SJCRH30 (cell line): Measurements from ENCODE around the gene SMS. TPM values are rescaled to one million over a fixed set of nuclear protein-coding genes. Genes with fewer than 3 reads are reported as not detected.

ENCODE experiments used
- DNase-seq, 2 experiments: peaks; one replicate each; pipeline ENCODE4 v3.0.0-alpha.2; 2015 to 2020
- H3K27ac ChIP-seq: fragments of 250-450 bp; sonication (Bioruptor Pico); 2 replicates; pipeline ENCODE4 v1.5.1; 2020; ENCODE audit warnings: mild to moderate bottlenecking, moderate library complexity
- H3K27me3 ChIP-seq: fragments of 250-450 bp; sonication (Bioruptor Pico); 2 replicates; pipeline ENCODE4 v1.5.1; 2020; ENCODE audit warnings: mild to moderate bottlenecking, moderate library complexity
- H3K36me3 ChIP-seq: fragments of 250-450 bp; sonication (Bioruptor Pico); 2 replicates; pipeline ENCODE4 v1.5.1; 2020; ENCODE audit warnings: mild to moderate bottlenecking, moderate library complexity
- H3K4me1 ChIP-seq: fragments of 250-450 bp; sonication (Bioruptor Pico); 2 replicates; pipeline ENCODE4 v1.5.1; 2020; ENCODE audit warnings: mild to moderate bottlenecking, moderate library complexity
- H3K4me3 ChIP-seq: fragments of 250-450 bp; sonication (Bioruptor Pico); 2 replicates; pipeline ENCODE4 v1.5.1; 2020; ENCODE audit warnings: mild to moderate bottlenecking, moderate library complexity
- H3K9me3 ChIP-seq: fragments of 250-450 bp; sonication (Bioruptor Pico); replicated peaks from 2 replicates; pipeline ENCODE4 v1.5.1; 2020; ENCODE audit warnings: mild to moderate bottlenecking, moderate library complexity
- total RNA-seq: library from RNA; depleted of rRNA; stranded (reverse); fragments of >200 nt; shearing (Covaris generic); gene quantifications from 2 replicates; pipeline ENCODE4 v1.2.3, GENCODE V29; 2014; rRNA removed

SMS gene
- 183 and 196 TPM in 2 replicates for total RNA-seq

DNA sequence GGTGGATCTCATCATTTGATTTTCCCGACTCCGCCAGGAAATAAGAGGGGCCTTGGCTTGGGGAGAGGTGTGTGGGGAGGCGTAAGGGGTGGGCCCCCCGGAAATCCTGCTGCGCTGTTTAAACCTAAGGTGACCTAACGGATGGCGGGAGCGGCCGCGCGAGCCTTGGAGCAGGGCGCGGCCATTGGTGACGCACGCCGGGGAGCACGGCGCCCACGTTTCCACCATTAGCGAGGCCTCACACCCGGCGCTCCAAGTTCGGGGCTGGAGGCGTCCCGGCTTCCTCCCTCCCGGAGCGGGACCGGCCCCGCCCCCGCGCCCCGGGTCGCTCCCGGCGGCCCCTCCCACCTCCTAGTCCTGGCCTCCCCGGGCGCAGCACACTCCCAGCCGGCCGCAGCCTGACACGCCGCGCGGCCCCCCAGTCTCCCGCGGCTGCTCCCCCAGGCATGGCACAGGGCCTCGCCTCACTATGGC is at the start of gene SMS:
SMS (plus strand) TSS at position 354 of the 474 bp plus-strand sequence; CDS start at position 470, 116 bp downstream.
- H3K27me3 ChIP-seq = no peaks in the 10 kb centered on the region
- H3K27ac ChIP-seq = peak within 1 kb of the TSS; percentile 64
- H3K36me3 ChIP-seq = peaks cover 2% of the 10 kb centered on the region; the same call in 1 of the 2 replicates
- peak within 1 kb of the TSS; percentile 79 for H3K4me3 ChIP-seq
- peak; percentile 81 to 86 for DNase-seq
- H3K4me1 ChIP-seq = no peaks in the 10 kb centered on the region
- H3K9me3 ChIP-seq = no peaks in the 10 kb centered on the region

DNA sequence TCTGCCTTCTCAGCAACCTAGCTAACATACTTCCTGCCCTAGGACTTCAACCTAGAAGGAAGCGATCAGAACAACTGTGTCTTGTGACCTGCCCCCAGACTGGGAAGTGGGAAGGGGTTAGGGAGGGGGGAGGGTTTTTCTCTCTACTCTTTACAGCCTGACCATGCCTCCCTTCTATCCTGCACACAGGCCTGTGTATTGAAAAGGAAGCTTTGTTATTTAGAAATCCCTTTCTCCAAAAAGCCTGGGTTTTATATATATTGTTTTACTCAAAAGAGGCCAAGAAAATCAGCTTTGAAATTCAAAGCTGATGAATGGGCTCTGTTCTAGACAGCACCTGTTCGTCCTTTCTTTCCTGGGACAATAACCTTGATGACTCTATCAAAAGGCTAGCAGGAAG is 35.2 kb upstream of the SMS start:
- Histone ChIP-seq H3K27me3 (no peaks in the 10 kb centered on the region), H3K27ac (peak overlapping the region; percentile 40), H3K9me3 (0 out of 2 replicates have a peak, but pooled peaks cover 3% of the 10 kb centered on the region), H3K4me3 (no peak overlapping the region), H3K36me3 (no peaks in the 10 kb centered on the region), H3K4me1 (peaks cover 35% of the 10 kb centered on the region)
- peak; percentile 20 to 55 for DNase-seq

DNA sequence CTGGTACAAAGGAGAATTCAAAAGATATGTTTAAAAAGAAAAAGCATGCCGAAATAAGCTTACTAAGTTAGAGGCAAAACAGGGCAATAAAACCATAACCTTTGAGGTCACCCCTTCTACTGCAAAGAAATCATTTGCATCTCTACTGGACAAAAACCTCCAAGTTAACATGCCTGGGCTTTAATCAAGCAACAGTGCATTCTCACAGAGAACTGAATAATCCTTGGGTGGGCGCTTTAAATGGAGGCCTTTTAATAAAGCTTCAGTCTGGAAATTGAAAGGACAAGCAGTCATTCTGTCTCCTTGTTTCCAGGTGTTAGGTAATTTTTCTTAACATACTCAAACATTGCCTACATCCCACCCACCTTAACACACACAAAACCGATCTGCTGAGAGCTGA is 34.6 kb upstream of the SMS start:
- peak in 1 of 2 experiments; percentile 9 for DNase-seq
- 0 out of 2 replicates have a peak, but pooled peaks cover 3% of the 10 kb centered on the region for H3K9me3 ChIP-seq
- no peaks in the 10 kb centered on the region for H3K36me3 ChIP-seq
- no peaks in the 10 kb centered on the region for H3K27me3 ChIP-seq
- no peak overlapping the region for H3K4me3 ChIP-seq
- H3K27ac ChIP-seq = peak overlapping the region; percentile 40
- peaks cover 35% of the 10 kb centered on the region for H3K4me1 ChIP-seq

DNA sequence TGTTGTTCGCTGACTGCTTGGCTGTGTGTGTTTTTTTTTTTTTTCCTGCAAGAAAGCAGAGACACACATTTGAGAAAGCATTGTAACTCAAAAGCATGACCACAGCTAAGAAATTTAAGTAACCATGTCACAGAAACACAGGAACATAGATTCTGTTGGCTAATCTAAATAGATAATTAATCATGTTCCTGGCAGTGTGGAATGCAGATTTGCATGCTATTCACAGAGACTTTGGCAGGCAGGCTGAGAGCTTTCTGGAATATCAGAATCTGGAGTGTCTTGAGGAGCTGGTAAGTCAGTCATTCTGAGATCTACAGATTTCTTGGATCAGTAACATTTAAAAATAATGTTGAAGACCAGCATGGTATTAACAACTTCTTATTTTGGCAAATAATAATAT is 33.2 kb upstream of the SMS start:
- peaks cover 35% of the 10 kb centered on the region for H3K4me1 ChIP-seq
- peak overlapping the region; percentile 9; the same call in 1 of the 2 replicates for H3K27ac ChIP-seq
- peak in 1 of 2 experiments; percentile 25 for DNase-seq
- H3K27me3 ChIP-seq = no peaks in the 10 kb centered on the region
- no peaks in the 10 kb centered on the region for H3K36me3 ChIP-seq
- 0 out of 2 replicates have a peak, but pooled peaks cover 3% of the 10 kb centered on the region for H3K9me3 ChIP-seq
- H3K4me3 ChIP-seq = no peak overlapping the region

DNA sequence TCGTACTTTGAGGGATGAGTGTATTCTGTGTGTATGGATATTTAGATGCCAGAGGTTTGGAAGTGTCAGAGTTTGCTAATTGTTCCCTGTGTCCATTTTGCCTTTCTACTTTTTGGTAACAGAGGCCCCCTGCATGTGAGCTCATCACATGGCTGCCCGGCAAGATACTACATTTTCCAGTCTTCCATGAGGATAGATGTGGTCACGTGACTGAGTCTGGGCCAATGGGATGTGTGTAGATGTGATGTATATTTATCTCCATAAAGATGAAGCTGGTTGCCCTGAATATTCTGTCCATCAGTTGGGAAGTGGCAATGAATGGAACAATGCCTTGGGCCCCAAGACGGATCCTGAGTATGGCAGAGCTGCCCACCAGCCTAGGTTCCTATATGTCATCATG is 29.0 kb upstream of the SMS start:
- H3K27ac ChIP-seq = no peak overlapping the region
- no peaks in the 10 kb centered on the region for H3K36me3 ChIP-seq
- H3K4me3 ChIP-seq = no peak overlapping the region
- no peaks in the 10 kb centered on the region for H3K27me3 ChIP-seq
- no peak for DNase-seq
- peaks cover 11% of the 10 kb centered on the region for H3K4me1 ChIP-seq
- H3K9me3 ChIP-seq = no peaks in the 10 kb centered on the region

DNA sequence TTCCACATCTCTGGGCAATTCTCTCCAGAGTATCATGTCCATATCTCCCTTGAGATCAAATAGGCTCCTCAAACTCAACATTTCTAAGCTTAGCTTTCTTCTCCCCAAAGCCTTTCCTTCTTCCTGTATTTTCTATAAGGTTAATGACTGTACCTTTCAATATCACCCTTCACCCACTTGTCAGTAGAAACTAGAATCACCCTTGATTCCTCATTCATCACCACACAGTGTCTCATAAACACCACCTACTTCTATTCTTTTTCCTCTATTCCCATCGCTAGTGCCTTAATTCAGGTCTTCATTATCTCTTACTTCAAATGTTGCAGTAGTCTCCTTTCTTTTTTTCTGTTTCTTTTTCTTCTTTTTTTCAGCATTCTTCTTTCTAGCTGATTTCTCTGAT is 28.3 kb upstream of the SMS start:
- Histone ChIP-seq H3K4me1 (peaks cover 5% of the 10 kb centered on the region; the same call in 1 of the 2 replicates), H3K36me3 (no peaks in the 10 kb centered on the region), H3K4me3 (no peak overlapping the region), H3K27ac (no peak overlapping the region), H3K27me3 (no peaks in the 10 kb centered on the region), H3K9me3 (no peaks in the 10 kb centered on the region)
- no peak for DNase-seq

DNA sequence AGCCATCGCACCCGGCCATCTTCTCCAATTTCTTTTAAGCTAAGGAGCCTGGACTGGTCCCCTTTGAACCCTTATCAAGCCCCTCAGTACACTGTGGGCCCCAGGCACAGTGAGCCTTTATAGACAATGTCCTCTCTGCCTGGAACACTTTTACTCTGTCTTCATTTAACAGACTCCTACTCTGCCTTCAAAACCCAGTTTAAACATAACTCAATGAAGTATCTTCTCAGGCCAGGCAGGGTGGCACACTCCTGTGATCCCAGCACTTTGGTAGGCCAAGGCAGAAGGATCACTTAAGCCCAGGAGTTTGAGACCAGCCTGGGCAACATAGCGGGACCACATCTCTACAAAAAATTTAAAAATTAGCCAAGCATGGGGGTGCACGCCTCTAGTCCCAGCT is 27.5 kb upstream of the SMS start:
- no peak for DNase-seq
- Histone ChIP-seq H3K36me3 (no peaks in the 10 kb centered on the region), H3K27me3 (no peaks in the 10 kb centered on the region), H3K4me1 (no peaks in the 10 kb centered on the region), H3K27ac (no peak overlapping the region), H3K4me3 (no peak overlapping the region), H3K9me3 (no peaks in the 10 kb centered on the region)

DNA sequence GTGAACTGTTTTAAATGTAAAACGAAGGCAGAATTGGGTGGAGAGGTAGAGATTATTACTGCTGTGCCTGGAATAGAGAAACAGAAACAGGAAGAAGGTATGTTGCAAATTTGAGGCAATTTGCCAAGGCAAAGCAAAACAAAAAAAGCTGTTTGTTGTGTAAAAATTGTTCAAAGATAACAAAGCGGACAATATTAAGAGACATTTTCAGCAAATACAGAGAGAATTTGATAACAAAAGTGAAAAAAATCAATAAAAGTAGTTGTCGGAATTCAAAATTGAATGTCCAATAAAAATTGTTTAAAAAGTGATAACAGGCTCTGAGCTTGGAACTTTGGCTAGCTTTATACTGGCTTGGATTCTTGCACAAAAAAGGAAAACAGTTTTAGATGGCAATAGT is 14.4 kb upstream of the SMS start:
- Histone ChIP-seq H3K4me1 (peaks cover 16% of the 10 kb centered on the region), H3K4me3 (no peak overlapping the region), H3K9me3 (no peaks in the 10 kb centered on the region), H3K27me3 (no peaks in the 10 kb centered on the region), H3K27ac (peak overlapping the region; percentile 72), H3K36me3 (no peaks in the 10 kb centered on the region)
- no peak for DNase-seq

DNA sequence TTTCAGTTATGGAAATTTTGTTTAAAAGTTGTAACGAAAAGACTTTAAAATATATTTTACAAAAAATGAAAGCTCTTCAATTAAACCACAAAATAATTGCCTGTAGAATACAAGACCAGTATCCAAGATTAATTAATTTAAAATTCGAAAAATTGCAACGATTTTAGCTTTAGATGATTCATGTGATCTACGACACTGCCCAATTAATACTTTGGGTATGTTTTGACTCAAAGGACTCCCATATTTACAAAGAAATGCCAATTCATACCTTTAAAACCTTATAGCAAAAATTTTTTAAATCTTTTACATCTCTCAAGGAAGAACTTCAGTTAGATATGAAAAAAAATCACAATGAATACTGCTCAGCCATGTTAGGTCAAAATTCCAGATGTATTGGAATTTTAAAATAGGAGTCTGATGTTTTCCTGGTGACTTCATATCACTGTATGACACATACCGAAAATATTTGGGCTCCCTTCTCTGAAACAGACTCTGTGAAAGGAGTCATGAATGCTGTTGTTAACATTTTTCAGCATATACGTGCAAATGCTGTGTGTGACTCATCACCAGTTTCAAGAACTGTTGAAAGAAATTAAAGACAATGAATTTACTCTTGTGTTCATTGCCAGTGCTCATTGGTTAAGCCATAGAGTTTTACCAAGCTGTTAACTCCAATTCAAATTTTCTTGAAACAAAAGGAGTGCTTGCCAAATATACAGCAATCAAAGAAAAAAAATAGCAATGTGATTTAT is 13.8 kb upstream of the SMS start:
- peaks cover 16% of the 10 kb centered on the region for H3K4me1 ChIP-seq
- H3K27ac ChIP-seq = peak overlapping the region; percentile 72
- no peaks in the 10 kb centered on the region for H3K36me3 ChIP-seq
- peak; percentile 61 to 85 for DNase-seq
- no peaks in the 10 kb centered on the region for H3K9me3 ChIP-seq
- H3K4me3 ChIP-seq = no peak overlapping the region
- no peaks in the 10 kb centered on the region for H3K27me3 ChIP-seq

DNA sequence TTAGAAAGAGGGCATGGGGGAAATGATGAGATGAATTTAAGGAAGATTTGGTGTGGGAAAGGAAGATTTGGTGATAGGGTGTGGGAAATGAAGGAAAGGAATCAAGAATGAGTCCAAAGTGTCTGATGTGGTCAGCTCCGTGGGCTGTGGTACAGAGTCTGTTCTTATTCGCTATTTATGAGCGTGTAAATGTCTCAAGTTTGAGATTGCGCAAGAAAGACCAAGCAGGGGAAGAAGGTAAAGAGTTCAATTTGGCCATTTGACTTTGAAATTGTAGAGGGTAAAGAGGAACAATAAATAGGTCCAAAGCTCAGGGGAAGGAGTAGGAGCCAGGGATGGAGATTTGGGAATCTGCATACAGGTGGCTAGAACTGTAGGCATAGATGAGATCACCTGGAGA is 11.3 kb upstream of the SMS start:
- Histone ChIP-seq H3K36me3 (no peaks in the 10 kb centered on the region), H3K4me3 (no peak overlapping the region), H3K9me3 (no peaks in the 10 kb centered on the region), H3K4me1 (peaks cover 16% of the 10 kb centered on the region), H3K27me3 (no peaks in the 10 kb centered on the region), H3K27ac (no peak overlapping the region)
- no peak for DNase-seq

DNA sequence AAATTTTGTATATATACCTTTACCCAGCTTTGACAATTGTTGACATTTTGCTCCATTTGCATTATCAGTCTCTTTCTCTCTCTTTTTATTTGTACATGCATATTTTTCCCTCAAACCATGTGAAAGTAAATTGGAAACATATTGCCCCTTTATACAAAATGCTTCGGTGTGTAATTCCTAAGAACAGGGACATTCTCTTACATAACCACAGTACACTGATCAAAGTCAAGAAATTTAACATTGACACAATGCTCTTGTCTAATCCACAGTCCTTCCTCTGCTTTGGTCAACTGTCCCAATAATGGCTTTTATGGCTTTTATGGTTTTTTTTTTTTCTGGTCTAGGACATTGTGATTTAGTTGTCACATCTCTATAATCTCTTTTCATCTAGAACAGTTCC is 9.5 kb upstream of the SMS start:
- Histone ChIP-seq H3K9me3 (no peaks in the 10 kb centered on the region), H3K36me3 (no peaks in the 10 kb centered on the region), H3K4me1 (peaks cover 18% of the 10 kb centered on the region), H3K27ac (no peak overlapping the region), H3K27me3 (no peaks in the 10 kb centered on the region), H3K4me3 (no peak overlapping the region)
- no peak for DNase-seq

DNA sequence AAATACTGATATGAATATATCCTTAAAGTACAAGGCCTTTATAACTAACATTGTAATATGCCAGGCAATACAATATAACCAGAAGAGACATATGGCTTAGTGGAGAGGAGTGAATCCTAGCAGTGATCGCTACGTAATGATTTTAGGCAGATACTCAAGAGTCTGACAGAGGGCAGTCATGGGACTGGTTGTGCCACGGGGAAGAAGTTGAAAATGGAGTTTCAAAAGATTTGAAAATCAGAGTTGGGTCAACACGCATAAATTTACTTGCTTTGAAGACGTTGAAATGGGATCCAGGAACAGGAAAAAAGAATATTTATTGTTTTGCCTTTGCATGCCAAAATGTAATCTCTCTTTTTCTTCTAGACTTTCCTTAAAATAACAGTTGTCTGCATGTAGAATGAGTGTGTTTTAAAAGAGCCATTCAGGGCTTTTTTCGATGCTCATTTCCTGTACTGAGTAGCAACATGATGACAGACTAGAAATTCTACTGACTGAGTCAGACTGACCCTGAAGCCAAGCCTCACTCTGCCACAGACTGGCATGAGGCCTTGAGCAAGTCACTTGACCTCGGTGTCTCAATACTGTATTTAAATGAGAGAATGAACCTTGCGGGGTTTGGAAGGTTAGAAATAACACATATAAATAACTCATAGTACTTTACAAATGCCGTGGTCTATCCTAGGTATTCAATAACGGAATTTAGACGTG is 8.1 kb upstream of the SMS start:
- H3K9me3 ChIP-seq = no peaks in the 10 kb centered on the region
- peaks cover 6% of the 10 kb centered on the region for H3K4me1 ChIP-seq
- no peaks in the 10 kb centered on the region for H3K36me3 ChIP-seq
- H3K27me3 ChIP-seq = no peaks in the 10 kb centered on the region
- no peak overlapping the region for H3K27ac ChIP-seq
- no peak for DNase-seq
- no peak overlapping the region for H3K4me3 ChIP-seq

DNA sequence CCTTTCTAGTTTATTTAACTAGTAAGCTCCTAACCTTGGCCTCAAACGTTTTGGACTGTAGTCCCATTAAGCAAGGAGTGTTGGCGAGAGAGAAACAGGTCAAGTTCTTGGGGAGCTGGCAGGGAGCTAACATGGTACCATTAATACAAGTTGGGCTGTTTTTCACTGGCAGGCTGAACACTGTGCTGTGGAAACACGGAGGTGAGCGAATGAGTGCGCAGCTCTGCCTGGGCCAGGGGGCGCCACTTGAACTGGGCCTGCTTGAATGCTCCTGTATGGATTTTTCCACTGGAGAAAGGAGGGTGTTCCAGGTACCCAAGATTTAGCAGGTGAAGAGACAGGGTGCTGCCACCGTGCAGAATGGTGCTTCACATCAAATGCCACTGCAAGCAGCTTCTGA is 7.4 kb upstream of the SMS start:
- no peak for DNase-seq
- H3K27ac ChIP-seq = no peak overlapping the region
- H3K4me3 ChIP-seq = no peak overlapping the region
- no peaks in the 10 kb centered on the region for H3K27me3 ChIP-seq
- H3K4me1 ChIP-seq = 0 out of 2 replicates have a peak, but pooled peaks cover 2% of the 10 kb centered on the region
- no peaks in the 10 kb centered on the region for H3K36me3 ChIP-seq
- no peaks in the 10 kb centered on the region for H3K9me3 ChIP-seq

DNA sequence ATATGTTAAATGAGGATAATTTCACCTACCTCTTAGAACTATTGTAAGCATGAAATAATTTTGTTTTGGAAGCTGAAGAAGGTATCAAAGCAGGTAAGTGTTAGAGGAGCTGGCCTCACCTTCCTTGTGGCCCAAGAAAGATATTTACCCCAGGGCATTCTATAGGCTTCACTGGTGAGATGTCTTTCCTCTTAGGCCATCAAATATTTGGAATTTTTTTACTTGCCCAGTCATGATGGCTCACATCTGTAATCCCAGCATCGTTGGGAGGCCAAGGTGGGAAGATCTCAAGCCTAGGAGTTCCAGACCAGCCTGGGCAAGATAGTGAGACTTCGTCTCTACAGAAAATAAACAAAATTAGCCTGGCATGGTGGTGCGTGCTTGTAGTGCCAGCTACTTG is 6.1 kb upstream of the SMS start:
- H3K4me3 ChIP-seq = no peak overlapping the region
- H3K27me3 ChIP-seq = no peaks in the 10 kb centered on the region
- no peak for DNase-seq
- H3K4me1 ChIP-seq = 0 out of 2 replicates have a peak, but pooled peaks cover 2% of the 10 kb centered on the region
- no peaks in the 10 kb centered on the region for H3K9me3 ChIP-seq
- H3K36me3 ChIP-seq = no peaks in the 10 kb centered on the region
- H3K27ac ChIP-seq = no peak overlapping the region

DNA sequence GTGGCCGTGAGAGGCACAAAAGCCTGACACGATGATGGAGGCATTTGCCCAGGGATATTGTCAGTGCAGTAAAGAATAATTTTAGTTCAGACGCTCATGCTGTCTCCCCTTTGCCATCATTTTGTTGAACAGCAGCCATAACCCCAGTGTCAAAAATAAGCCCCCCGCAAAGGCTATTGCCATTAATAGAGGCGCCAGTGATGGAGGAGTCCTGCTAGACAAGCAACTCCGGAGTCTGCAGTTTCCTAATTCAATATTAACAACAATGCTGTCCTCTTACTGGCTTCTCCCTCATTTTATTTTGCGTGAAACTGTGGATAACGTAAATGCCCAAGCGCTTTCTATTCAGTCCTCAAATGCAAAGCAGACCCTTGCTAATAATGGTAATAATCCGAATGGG is 603 bp upstream of the SMS start:
- peak overlapping the region; percentile 79 for H3K4me3 ChIP-seq
- H3K27ac ChIP-seq = peak overlapping the region; percentile 64
- H3K9me3 ChIP-seq = no peaks in the 10 kb centered on the region
- H3K27me3 ChIP-seq = no peaks in the 10 kb centered on the region
- DNase-seq = no peak
- H3K36me3 ChIP-seq = no peaks in the 10 kb centered on the region; the same call in 1 of the 2 replicates
- no peaks in the 10 kb centered on the region for H3K4me1 ChIP-seq
